H9 (cell line): ENCODE data around the gene FAM72B. TPM values are rescaled to one million over a fixed set of nuclear protein-coding genes. Genes with fewer than 3 reads are reported as not detected.
"Not testable (repeated sequence)": the region's sequence is repeated elsewhere in the genome, so short reads cannot be mapped to it uniquely, and the experiment has no call there.

Experiments
- DNase-seq: peaks from one replicate; pipeline ENCODE4 v3.0.0-alpha.2; 2017
- H2AFZ ChIP-seq: one replicate; pipeline ENCODE4 v1.6.1; 2013; ENCODE audit warnings: mild to moderate bottlenecking, low read length, control low read depth, moderate library complexity
- H2AK5ac ChIP-seq: 2 replicates; pipeline ENCODE4 v1.6.1; 2013; ENCODE audit warnings: low read length, control low read depth, mixed read lengths; ENCODE audit not compliant: insufficient read length
- H2BK120ac ChIP-seq: one replicate; pipeline ENCODE4 v1.6.1; 2013; ENCODE audit warnings: low read depth, mild to moderate bottlenecking, low read length, control low read depth, inconsistent platforms; ENCODE audit not compliant: poor library complexity, severe bottlenecking
- H2BK12ac ChIP-seq: 2 replicates; pipeline ENCODE4 v1.6.1; 2013; ENCODE audit warnings: low read length, control low read depth, mixed read lengths, low read depth; ENCODE audit not compliant: insufficient read length
- H2BK15ac ChIP-seq: 2 replicates; pipeline ENCODE4 v1.6.1; 2013; ENCODE audit warnings: low read depth, low read length, control low read depth
- H2BK20ac ChIP-seq: one replicate; pipeline ENCODE4 v1.6.1; 2013; ENCODE audit warnings: low read depth, mild to moderate bottlenecking, low read length, control low read depth, inconsistent platforms; ENCODE audit not compliant: poor library complexity, severe bottlenecking
- H2BK5ac ChIP-seq: 2 replicates; pipeline ENCODE4 v1.6.1; 2013; ENCODE audit warnings: low read length, control low read depth, mixed read lengths; ENCODE audit not compliant: insufficient read length
- H3K14ac ChIP-seq: 2 replicates; pipeline ENCODE4 v1.6.1; 2013; ENCODE audit warnings: low read length, control low read depth; ENCODE audit not compliant: insufficient read depth
- H3K18ac ChIP-seq: 2 replicates; pipeline ENCODE4 v1.6.1; 2013; ENCODE audit warnings: low read depth, mild to moderate bottlenecking, mixed read lengths, low read length, control low read depth; ENCODE audit not compliant: insufficient read length
- H3K23ac ChIP-seq: 2 replicates; pipeline ENCODE4 v1.6.1; 2013; ENCODE audit warnings: low read length, control low read depth, mixed read lengths, low read depth; ENCODE audit not compliant: insufficient read length
- H3K23me2 ChIP-seq: 2 replicates; pipeline ENCODE4 v1.6.1; 2013; ENCODE audit warnings: low read depth, mild to moderate bottlenecking, mixed read lengths, low read length, control low read depth; ENCODE audit not compliant: insufficient read length, poor library complexity, severe bottlenecking
- H3K27ac ChIP-seq: 2 replicates; pipeline ENCODE4 v1.5.1; 2013; ENCODE audit warnings: low read length, control low read depth, mixed read lengths, low read depth; ENCODE audit not compliant: insufficient read length
- H3K27me3 ChIP-seq: 2 replicates; pipeline ENCODE4 v1.6.1; 2013; ENCODE audit warnings: low read length, control low read depth, inconsistent platforms; ENCODE audit not compliant: insufficient read depth
- H3K4ac ChIP-seq: 2 replicates; pipeline ENCODE4 v1.6.1; 2013; ENCODE audit warnings: low read depth, mild to moderate bottlenecking, control low read depth, inconsistent platforms, low read length, moderate library complexity
- H3K4me1 ChIP-seq: 2 replicates; pipeline ENCODE4 v1.6.1; 2013; ENCODE audit warnings: low read length, control low read depth, inconsistent platforms; ENCODE audit not compliant: insufficient read depth
- H3K4me2 ChIP-seq: 2 replicates; pipeline ENCODE4 v1.6.1; 2013; ENCODE audit warnings: low read length, control low read depth, mixed read lengths; ENCODE audit not compliant: insufficient read length, insufficient read depth
- H3K56ac ChIP-seq: 2 replicates; pipeline ENCODE4 v1.6.1; 2013; ENCODE audit warnings: low read depth, mild to moderate bottlenecking, mixed read lengths, low read length, control low read depth; ENCODE audit not compliant: insufficient read length
- H3K79me1 ChIP-seq: 2 replicates; pipeline ENCODE4 v1.6.1; 2013; ENCODE audit warnings: low read depth, mild to moderate bottlenecking, moderate library complexity, low read length, control low read depth, inconsistent platforms; ENCODE audit not compliant: insufficient read depth, poor library complexity, severe bottlenecking
- H3K79me2 ChIP-seq: 2 replicates; pipeline ENCODE4 v1.6.1; 2013; ENCODE audit warnings: low read length, control low read depth, inconsistent platforms; ENCODE audit not compliant: insufficient read depth
- H3K9ac ChIP-seq: 2 replicates; pipeline ENCODE4 v1.6.1; 2013; ENCODE audit warnings: low read length, control low read depth, mixed read lengths; ENCODE audit not compliant: insufficient read length; ENCODE audit errors: extremely low read depth
- H3K9me3 ChIP-seq: one replicate; pipeline ENCODE4 v1.6.1; 2013; ENCODE audit warnings: low read depth, low read length, inconsistent platforms; ENCODE audit not compliant: control insufficient read depth
- H3T11ph ChIP-seq: one replicate; pipeline ENCODE4 v1.6.1; 2013; ENCODE audit warnings: mild to moderate bottlenecking, low read length, control low read depth, inconsistent platforms
- H4K20me1 ChIP-seq: one replicate; pipeline ENCODE4 v1.6.1; 2013; ENCODE audit not compliant: control insufficient read depth, insufficient read length, insufficient read depth
- H4K5ac ChIP-seq: 2 replicates; pipeline ENCODE4 v1.6.1; 2013; ENCODE audit warnings: low read depth, mild to moderate bottlenecking, mixed read lengths, low read length, control low read depth; ENCODE audit not compliant: insufficient read length
- H4K8ac ChIP-seq: replicated peaks from 2 replicates; pipeline ENCODE4 v1.6.1; 2013; ENCODE audit warnings: low read length, control low read depth, mixed read lengths, low read depth; ENCODE audit not compliant: insufficient read length
- H4K91ac ChIP-seq: 2 replicates; pipeline ENCODE4 v1.6.1; 2013; ENCODE audit warnings: low read depth, mild to moderate bottlenecking, moderate library complexity, mixed read lengths, low read length, control low read depth; ENCODE audit not compliant: insufficient read length
- H3K27ac Mint-ChIP-seq, 3 experiments: 2 replicates in 2 of 3; 3 replicates in 1 of 3; pipeline ENCODE4 v1.8.0; 2020 to 2021; ENCODE audit warnings: mixed read lengths in 3 of 3, mild to moderate bottlenecking in 1 of 3, moderate library complexity in 1 of 3
- H3K27me3 Mint-ChIP-seq: 2 replicates; pipeline ENCODE4 v1.8.0; 2021; ENCODE audit warnings: low read depth, mild to moderate bottlenecking, moderate library complexity, mixed read lengths
- H3K36me3 Mint-ChIP-seq, 3 experiments: 2 replicates in 2 of 3; 3 replicates in 1 of 3; pipeline ENCODE4 v1.8.0; 2020 to 2021; ENCODE audit warnings: low read depth in 3 of 3, mixed read lengths in 3 of 3; ENCODE audit not compliant: insufficient read depth in 1 of 3
- H3K4me1 Mint-ChIP-seq, 2 experiments: 2 replicates each; pipeline ENCODE4 v1.8.0; 2020; ENCODE audit warnings: mixed read lengths in 2 of 2
- H3K4me3 Mint-ChIP-seq, 2 experiments: 2 replicates in 1 of 2; 3 replicates in 1 of 2; pipeline ENCODE4 v1.8.0; 2020 to 2021; ENCODE audit warnings: mild to moderate bottlenecking in 2 of 2, mixed read lengths in 2 of 2, moderate library complexity in 1 of 2
- H3K9me3 Mint-ChIP-seq, 2 experiments: 2 replicates in 1 of 2; 3 replicates in 1 of 2; pipeline ENCODE4 v1.8.0; 2020; ENCODE audit warnings: mild to moderate bottlenecking in 2 of 2, mixed read lengths in 2 of 2, moderate library complexity in 1 of 2
- WGBS: extraction: QIAGEN DNeasy Blood & Tissue Kit; methylation state at CpG from one replicate; pipeline ENCODE4 v1.1.7; 2013; ENCODE audit warnings: missing lambda C conversion rate, low lambda C conversion rate, mixed read lengths; ENCODE audit not compliant: insufficient read length; ENCODE audit errors: extremely low coverage; 5-methylcytosine and 5-hydroxymethylcytosine counted together
- total RNA-seq: library from RNA; stranded (reverse); gene quantifications from 2 replicates; pipeline ENCODE4 v1.2.1, GENCODE V29; 2021

Gene FAM72B
- total RNA-seq, 1 experiment from 2014 or later, result 8.5 TPM

- H4K20me1 ChIP-seq, H3K79me1 ChIP-seq, H3K36me3 Mint-ChIP-seq, H2BK120ac ChIP-seq, H2AK5ac ChIP-seq, H3K4ac ChIP-seq, H4K91ac ChIP-seq, H3K23ac ChIP-seq, H3K4me3 Mint-ChIP-seq, H3T11ph ChIP-seq, H3K4me1 Mint-ChIP-seq, H3K9ac ChIP-seq, H3K18ac ChIP-seq, H3K14ac ChIP-seq, H3K79me2 ChIP-seq, H2AFZ ChIP-seq, H2BK5ac ChIP-seq, H3K27ac Mint-ChIP-seq, H2BK15ac ChIP-seq, H3K27me3 Mint-ChIP-seq, H4K8ac ChIP-seq, H3K27me3 ChIP-seq, H3K4me1 ChIP-seq, H3K9me3 ChIP-seq, DNase-seq, H3K4me2 ChIP-seq, H3K23me2 ChIP-seq, H2BK20ac ChIP-seq, H2BK12ac ChIP-seq, H3K9me3 Mint-ChIP-seq, H4K5ac ChIP-seq, H3K56ac ChIP-seq, H3K27ac ChIP-seq: not testable (repeated sequence)
- WGBS, result no CpG with 5 or more reads among the region's 2 CpGs
Observed at GRCh38 chr1:121157609-121158008, 26.5 kb downstream of the FAM72B start.

- H3K9me3 ChIP-seq, H2BK12ac ChIP-seq, H4K91ac ChIP-seq, H3T11ph ChIP-seq, H3K23ac ChIP-seq, H4K20me1 ChIP-seq, H3K9me3 Mint-ChIP-seq, H3K4me2 ChIP-seq, H3K9ac ChIP-seq, H3K4me1 Mint-ChIP-seq, H3K18ac ChIP-seq, H2BK120ac ChIP-seq, DNase-seq, H3K36me3 Mint-ChIP-seq, H2BK5ac ChIP-seq, H4K5ac ChIP-seq, H3K4ac ChIP-seq, H2BK20ac ChIP-seq, H3K14ac ChIP-seq, H3K4me3 Mint-ChIP-seq, H3K27me3 Mint-ChIP-seq, H3K27ac Mint-ChIP-seq, H4K8ac ChIP-seq, H2AK5ac ChIP-seq, H3K56ac ChIP-seq, H3K27ac ChIP-seq, H3K79me1 ChIP-seq, H3K79me2 ChIP-seq, H2BK15ac ChIP-seq, H3K4me1 ChIP-seq, H3K27me3 ChIP-seq, H2AFZ ChIP-seq, H3K23me2 ChIP-seq: not testable (repeated sequence)
- WGBS, result no CpG with 5 or more reads among the region's 4 CpGs
Observed at GRCh38 chr1:121156958-121157603, 27.1 kb downstream of the FAM72B start.
